MM.1S (cell line): ENCODE measurements around the gene SPIRE1.

Source experiments
- DNase-seq: peaks from one replicate; pipeline ENCODE4 v3.0.0-alpha.2; 2015
- H2AFZ ChIP-seq: fragments of 300-600 bp; sonication (generic); 2 replicates; pipeline ENCODE4 v1.6.0; 2016; ENCODE audit warnings: antibody characterized with exemption, low read length
- H3F3A ChIP-seq: fragments of 300-600 bp; sonication (generic); 2 replicates; pipeline ENCODE4 v1.6.1; 2016; ENCODE audit warnings: mild to moderate bottlenecking, antibody characterized with exemption, low read length, moderate library complexity, mixed read lengths; ENCODE audit not compliant: insufficient read depth
- H3K27ac ChIP-seq: fragments of 300-600 bp; sonication (generic); 2 replicates; pipeline ENCODE4 v1.5.1; 2016; ENCODE audit warnings: mild to moderate bottlenecking, low read length
- H3K27me3 ChIP-seq: fragments of 300-600 bp; sonication (generic); replicated peaks from 2 replicates; pipeline ENCODE4 v1.6.0; 2016; ENCODE audit warnings: low read length; ENCODE audit not compliant: insufficient read depth
- H3K36me3 ChIP-seq: fragments of 300-600 bp; sonication (generic); replicated peaks from 2 replicates; pipeline ENCODE4 v1.6.1; 2016; ENCODE audit warnings: mild to moderate bottlenecking, low read length, mixed read lengths; ENCODE audit not compliant: insufficient read depth
- H3K4me1 ChIP-seq: fragments of 300-600 bp; sonication (generic); 2 replicates; pipeline ENCODE4 v1.6.1; 2016; ENCODE audit warnings: low read length, mixed read lengths
- H3K4me2 ChIP-seq: fragments of 300-600 bp; sonication (generic); 2 replicates; pipeline ENCODE4 v1.6.0; 2016; ENCODE audit warnings: low read depth, low read length
- H3K4me3 ChIP-seq: fragments of 300-600 bp; sonication (generic); 2 replicates; pipeline ENCODE4 v1.5.1; 2016; ENCODE audit warnings: low read length, mixed read lengths
- H3K79me2 ChIP-seq: fragments of 300-600 bp; sonication (generic); 2 replicates; pipeline ENCODE4 v1.6.1; 2016; ENCODE audit warnings: mixed run types, low read length, mixed read lengths
- H3K9ac ChIP-seq: fragments of 300-600 bp; sonication (generic); 2 replicates; pipeline ENCODE4 v1.6.1; 2016; ENCODE audit warnings: low read length, mixed read lengths
- H3K9me2 ChIP-seq: fragments of 300-600 bp; sonication (generic); replicated peaks from 2 replicates; pipeline ENCODE4 v1.6.1; 2016; ENCODE audit warnings: mild to moderate bottlenecking, low read length, mixed read lengths; ENCODE audit not compliant: insufficient read depth
- H3K9me3 ChIP-seq: fragments of 300-600 bp; sonication (generic); replicated peaks from 2 replicates; pipeline ENCODE4 v1.6.1; 2016; ENCODE audit warnings: mild to moderate bottlenecking, low read length, mixed read lengths; ENCODE audit not compliant: insufficient read depth
- H4K20me1 ChIP-seq: fragments of 300-600 bp; sonication (generic); 2 replicates; pipeline ENCODE4 v1.6.1; 2016; ENCODE audit warnings: mild to moderate bottlenecking, low read length, moderate library complexity, mixed read lengths; ENCODE audit not compliant: insufficient read depth
- CTCF ChIP-seq: fragments of 300-600 bp; sonication (generic); IDR thresholded peaks from 2 replicates; pipeline ENCODE4 v1.5.1; 2016; ENCODE audit warnings: antibody characterized with exemption, low read length, mixed read lengths
- EZH2 ChIP-seq: fragments of 300-600 bp; sonication (generic); optimal IDR thresholded peaks from 2 replicates; pipeline ENCODE3; 2017; ENCODE audit warnings: low read depth, mild to moderate bottlenecking, antibody characterized with exemption, low read length, mixed read lengths
- EZH2phosphoT487 ChIP-seq: fragments of 300-600 bp; sonication (generic); IDR thresholded peaks from 2 replicates; pipeline ENCODE4 v1.6.1; 2018; ENCODE audit warnings: antibody characterized with exemption, low read length

Gene SPIRE1

GRCh38 chr18:12694032-12694431, 36.1 kb upstream of the SPIRE1 start:
- H3K9me2 ChIP-seq: no peaks in the 10 kb centered on the region
- H3K27me3 ChIP-seq: no peaks in the 10 kb centered on the region
- H3K9ac ChIP-seq: no peak overlapping the region
- no peaks in the 10 kb centered on the region for H3K79me2 ChIP-seq
- no peaks in the 10 kb centered on the region for H3K4me1 ChIP-seq
- H3F3A ChIP-seq: no peaks in the 10 kb centered on the region
- DNase-seq: no peak
- H2AFZ ChIP-seq: no peak overlapping the region
- H3K27ac ChIP-seq: no peak overlapping the region
- H3K4me2 ChIP-seq: no peak overlapping the region
- H3K36me3 ChIP-seq: no peaks in the 10 kb centered on the region; the same call in 1 of the 2 replicates
- no peak overlapping the region for H3K4me3 ChIP-seq
- H3K9me3 ChIP-seq: no peaks in the 10 kb centered on the region
- no peaks in the 10 kb centered on the region for H4K20me1 ChIP-seq
- TF ChIP-seq CTCF (no peak), EZH2 (no peak), EZH2phosphoT487 (no peak)

DNA sequence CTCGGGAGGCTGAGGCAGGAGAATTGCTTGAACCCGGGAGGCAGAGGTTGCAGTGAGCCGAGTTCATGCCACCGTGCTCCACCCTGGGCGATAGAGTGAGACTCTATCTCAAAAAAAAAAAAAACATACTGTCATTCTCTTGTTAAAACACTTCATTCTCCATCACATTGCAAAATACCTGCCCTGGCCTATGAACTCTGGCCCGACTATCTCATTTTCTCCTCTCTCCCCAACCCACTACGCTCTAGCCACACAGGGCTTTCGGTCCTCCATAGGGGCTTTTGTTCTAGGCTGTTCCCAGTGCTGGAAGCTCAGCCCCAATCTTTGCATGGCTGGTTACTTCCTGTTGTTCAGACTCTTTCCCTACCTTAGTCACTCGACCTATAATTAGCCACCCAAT, 34.3 kb upstream of the SPIRE1 start:
- H3K4me1 ChIP-seq: no peaks in the 10 kb centered on the region
- no peak for DNase-seq
- H3K4me3 ChIP-seq: no peak overlapping the region
- H3K27ac ChIP-seq: no peak overlapping the region
- H3K79me2 ChIP-seq: no peaks in the 10 kb centered on the region
- H3K9ac ChIP-seq: no peak overlapping the region
- no peak overlapping the region for H3K4me2 ChIP-seq
- no peaks in the 10 kb centered on the region for H3F3A ChIP-seq
- H4K20me1 ChIP-seq: no peaks in the 10 kb centered on the region
- H3K9me2 ChIP-seq: no peaks in the 10 kb centered on the region
- no peaks in the 10 kb centered on the region for H3K27me3 ChIP-seq
- H3K36me3 ChIP-seq: no peaks in the 10 kb centered on the region; the same call in 1 of the 2 replicates
- TF ChIP-seq EZH2: no peak
- TF ChIP-seq CTCF: no peak
- no peak for TF ChIP-seq EZH2phosphoT487
- no peaks in the 10 kb centered on the region for H3K9me3 ChIP-seq
- H2AFZ ChIP-seq: no peak overlapping the region

DNA sequence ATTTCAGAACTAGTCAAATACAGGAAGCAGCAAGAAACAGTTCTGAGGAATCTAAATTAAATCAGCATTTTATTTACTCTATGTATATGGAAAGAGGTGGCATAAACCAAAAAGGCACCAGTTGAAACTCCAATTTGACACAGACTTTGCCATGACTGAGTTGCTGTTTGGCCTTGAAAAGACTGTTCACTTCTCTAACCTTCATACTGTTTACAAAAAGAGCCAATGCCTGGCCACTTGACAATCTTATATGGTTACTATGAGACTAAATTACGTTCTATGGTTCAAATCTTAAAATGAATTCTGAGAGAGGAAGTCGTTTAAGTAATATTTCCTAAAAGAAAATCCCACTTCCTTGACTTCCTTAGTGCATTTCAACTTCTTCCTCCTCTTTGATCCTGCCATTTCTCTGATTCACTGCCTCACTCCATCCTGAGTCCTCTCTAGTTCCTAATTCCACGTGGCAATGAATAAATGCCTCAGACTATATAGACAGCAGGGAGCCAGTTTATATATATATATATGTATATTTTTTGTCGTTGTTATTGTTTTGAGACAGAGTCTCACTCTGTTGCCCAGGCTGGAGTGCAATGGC, 31.4 kb upstream of the SPIRE1 start:
- Histone ChIP-seq H3K4me2 (no peak overlapping the region), H3K36me3 (no peaks in the 10 kb centered on the region), H4K20me1 (no peaks in the 10 kb centered on the region), H3K4me1 (no peaks in the 10 kb centered on the region), H3K79me2 (no peaks in the 10 kb centered on the region), H3F3A (no peaks in the 10 kb centered on the region), H3K9ac (no peak overlapping the region), H3K9me2 (no peaks in the 10 kb centered on the region), H3K27ac (no peak overlapping the region), H3K27me3 (no peaks in the 10 kb centered on the region), H3K9me3 (no peaks in the 10 kb centered on the region), H2AFZ (no peak overlapping the region), H3K4me3 (no peak overlapping the region)
- DNase-seq: no peak
- no peak for TF ChIP-seq CTCF
- no peak for TF ChIP-seq EZH2
- no peak for TF ChIP-seq EZH2phosphoT487
